ENCODE measurements around the gene TGFBR2.

DNA sequence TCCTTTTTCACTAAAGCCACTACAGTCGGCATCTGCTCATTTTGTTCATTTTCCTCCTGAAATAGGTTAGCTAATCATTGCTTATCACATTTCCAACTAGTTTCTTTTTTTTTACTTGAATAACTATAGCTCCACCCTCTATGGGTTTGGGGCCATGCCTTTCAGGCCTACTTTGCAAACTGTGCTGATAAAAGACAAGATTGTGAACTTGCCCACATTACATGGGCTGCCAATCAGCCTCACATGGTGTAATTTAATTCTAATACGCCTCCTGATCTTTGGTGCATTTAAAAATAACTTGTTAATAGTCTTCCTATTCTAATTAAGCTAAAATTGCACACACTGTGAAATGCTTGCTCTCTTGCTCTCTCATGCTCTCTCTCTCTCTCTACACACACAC is 90.5 kb downstream of the TGFBR2 start:
- TF ChIP-seq POLR2AphosphoS5 (IDR thresholded peaks at IDR 0.05) (no peak), POLR2A (IDR thresholded peaks at IDR 0.05) (no peak)
- TF ChIP-seq, protein P1, sequence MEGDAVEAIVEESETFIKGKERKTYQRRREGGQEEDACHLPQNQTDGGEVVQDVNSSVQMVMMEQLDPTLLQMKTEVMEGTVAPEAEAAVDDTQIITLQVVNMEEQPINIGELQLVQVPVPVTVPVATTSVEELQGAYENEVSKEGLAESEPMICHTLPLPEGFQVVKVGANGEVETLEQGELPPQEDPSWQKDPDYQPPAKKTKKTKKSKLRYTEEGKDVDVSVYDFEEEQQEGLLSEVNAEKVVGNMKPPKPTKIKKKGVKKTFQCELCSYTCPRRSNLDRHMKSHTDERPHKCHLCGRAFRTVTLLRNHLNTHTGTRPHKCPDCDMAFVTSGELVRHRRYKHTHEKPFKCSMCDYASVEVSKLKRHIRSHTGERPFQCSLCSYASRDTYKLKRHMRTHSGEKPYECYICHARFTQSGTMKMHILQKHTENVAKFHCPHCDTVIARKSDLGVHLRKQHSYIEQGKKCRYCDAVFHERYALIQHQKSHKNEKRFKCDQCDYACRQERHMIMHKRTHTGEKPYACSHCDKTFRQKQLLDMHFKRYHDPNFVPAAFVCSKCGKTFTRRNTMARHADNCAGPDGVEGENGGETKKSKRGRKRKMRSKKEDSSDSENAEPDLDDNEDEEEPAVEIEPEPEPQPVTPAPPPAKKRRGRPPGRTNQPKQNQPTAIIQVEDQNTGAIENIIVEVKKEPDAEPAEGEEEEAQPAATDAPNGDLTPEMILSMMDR (IDR thresholded peaks at IDR 0.05): no peak

All from prostate gland (tissue), 2 donors.